ENCODE results near the gene CCDC91. TPM values are rescaled to one million over a fixed set of nuclear protein-coding genes. Genes with fewer than 3 reads are reported as not detected.

Gene CCDC91
- total and polyA plus RNA-seq, 9 of the 15 experiments (the other 6 are each of a cell fraction or from before 2014, with no cell fraction given): 10.1 to 31.1 (median 26.3) TPM

- TF ChIP-seq CEBPB (tag; IDR thresholded peaks at IDR 0.05) (no peak), GABPB1 (CRISPR knock-in tag; IDR thresholded peaks at IDR 0.05) (no peak), ZNF583 (CRISPR knock-in tag; IDR thresholded peaks at IDR 0.05) (no peak), TSC22D4 (tag; IDR thresholded peaks at IDR 0.05) (no peak), NR2F6 (CRISPR knock-in tag; IDR thresholded peaks at IDR 0.05) (no peak), HDAC1 (IDR thresholded peaks at IDR 0.05) (no peak), SMARCA4 (IDR thresholded peaks at IDR 0.05) (no peak), BDP1 (IDR thresholded peaks at IDR 0.05; ENCODE audit: insufficient read depth, insufficient read length) (no peak), CREB5 (CRISPR knock-in tag; IDR thresholded peaks at IDR 0.05) (no peak)
These were observed 27.6 kb upstream of the CCDC91 start (continued) for GRCh38 chr12:28162697-28163096.

DNA sequence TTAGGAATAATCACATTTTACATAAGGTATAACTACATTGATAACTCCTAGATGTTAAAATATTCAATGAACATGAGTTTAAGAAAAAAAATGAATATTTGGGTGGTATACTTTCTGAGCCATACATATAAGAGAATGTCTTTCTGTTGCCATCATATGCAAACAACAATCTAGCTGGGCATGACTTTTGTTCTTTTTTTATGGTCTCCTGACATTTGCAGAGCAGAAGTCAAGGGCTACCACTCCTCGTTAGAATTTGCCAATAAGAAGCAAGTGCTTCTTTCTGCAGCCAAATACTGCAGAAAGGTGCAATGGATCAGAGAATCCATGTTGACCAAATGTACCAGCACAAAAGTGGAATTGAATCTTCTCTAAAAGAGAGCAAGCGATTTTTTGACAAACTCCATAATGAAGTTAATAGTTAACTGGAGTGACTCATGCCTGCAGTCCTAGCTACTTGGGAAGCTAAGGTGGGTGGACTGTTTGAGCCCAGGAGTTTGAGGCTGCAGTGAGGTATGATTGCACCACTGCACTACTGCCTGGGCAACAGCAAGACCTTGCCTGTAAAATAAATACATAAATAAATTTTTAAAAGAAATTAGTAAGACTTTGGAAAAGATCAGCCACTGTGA lies 25.5 kb upstream of the CCDC91 start:
- TF ChIP-seq HDAC8 (tag; IDR thresholded peaks at IDR 0.05) (no peak), SMARCE1 (IDR thresholded peaks at IDR 0.05) (no peak), TARDBP (IDR thresholded peaks at IDR 0.05) (no peak), ZNF263 (CRISPR knock-in tag; IDR thresholded peaks at IDR 0.05; ENCODE audit: borderline replicate concordance) (no peak), IRF1 (CRISPR knock-in tag; IDR thresholded peaks at IDR 0.05; ENCODE audit: borderline replicate concordance) (no peak), FOXJ2 (tag; IDR thresholded peaks at IDR 0.05) (no peak), SLC30A9 (CRISPR knock-in tag; IDR thresholded peaks at IDR 0.05) (no peak), PHF21A (IDR thresholded peaks at IDR 0.05; ENCODE audit: borderline replicate concordance, low read depth) (no peak)
- TF ChIP-seq, protein P1, sequence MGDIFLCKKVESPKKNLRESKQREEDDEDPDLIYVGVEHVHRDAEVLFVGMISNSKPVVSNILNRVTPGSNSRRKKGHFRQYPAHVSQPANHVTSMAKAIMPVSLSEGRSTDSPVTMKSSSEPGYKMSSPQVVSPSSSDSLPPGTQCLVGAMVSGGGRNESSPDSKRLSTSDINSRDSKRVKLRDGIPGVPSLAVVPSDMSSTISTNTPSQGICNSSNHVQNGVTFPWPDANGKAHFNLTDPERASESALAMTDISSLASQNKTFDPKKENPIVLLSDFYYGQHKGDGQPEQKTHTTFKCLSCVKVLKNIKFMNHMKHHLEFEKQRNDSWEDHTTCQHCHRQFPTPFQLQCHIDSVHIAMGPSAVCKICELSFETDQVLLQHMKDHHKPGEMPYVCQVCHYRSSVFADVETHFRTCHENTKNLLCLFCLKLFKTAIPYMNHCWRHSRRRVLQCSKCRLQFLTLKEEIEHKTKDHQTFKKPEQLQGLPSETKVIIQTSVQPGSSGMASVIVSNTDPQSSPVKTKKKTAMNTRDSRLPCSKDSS (IDR thresholded peaks at IDR 0.05; ENCODE audit: low read depth, partially characterized antibody): no peak
- in situ Hi-C loops (cut with MboI): loop anchor here (10.0 kb wide), 1 partner anchor 420 kb away; no protein-coding TSS in a partner anchor
- intact Hi-C loops (cut with micrococcal nuclease): no loop called here
- DNase-seq (ENCODE audit: extremely low read depth in 1 of 4, low spot score in 3 of 4) (no peak), ATAC-seq (no peak), FAIRE-seq (no peak)
- 26% methylated on average over 2 of the region's 2 CpGs for WGBS (ENCODE audit: insufficient coverage, low coverage, missing lambda C conversion rate)
- POLR2A ChIA-PET: interaction anchor here (1.0 to 1.5 kb wide), 2 partner anchors 8 to 26 kb away, joined by 3 to 5 read pairs; partner anchors contain the start of gene CCDC91
- Histone ChIP-seq H3K79me2 (ENCODE audit: control insufficient read depth, insufficient read depth, low read length) (no peaks in the 10 kb centered on the region), H3K36me3 (ENCODE audit: control insufficient read depth, insufficient read depth, low read length) (no peaks in the 10 kb centered on the region), H3K9me3 (replicated peaks; ENCODE audit: control insufficient read depth, insufficient read depth, low read depth, low read length) (no peaks in the 10 kb centered on the region), H3K27me3 (ENCODE audit: control insufficient read depth in 2 of 2, insufficient read depth in 2 of 2, low read length in 2 of 2) (no peaks in the 10 kb centered on the region), H3K4me1 (replicated peaks in 1 of 2; ENCODE audit: control insufficient read depth in 2 of 2, insufficient read depth in 2 of 2, low read length in 2 of 2) (no peaks in the 10 kb centered on the region), H3K27ac (ENCODE audit: extremely low read depth, low read depth, low read length) (no peak overlapping the region), H3K4me3 (no peak overlapping the region), H4K20me1 (replicated peaks; ENCODE audit: control insufficient read depth, insufficient read depth, low read length) (no peaks in the 10 kb centered on the region), H3K4me2 (ENCODE audit: insufficient read depth, low read length) (no peak overlapping the region), H3K9ac (ENCODE audit: insufficient read depth in 1 of 2, low read depth in 2 of 2, low read length in 2 of 2) (no peak overlapping the region), H2AFZ (ENCODE audit: low read depth, low read length) (peak overlapping the region; percentile 38; the same call in 1 of the 2 replicates), H3K9me1 (ENCODE audit: control insufficient read depth, insufficient read depth, low read length) (no peaks in the 10 kb centered on the region)
- CTCF ChIA-PET (ENCODE audit: low intra/inter-chr PET ratio): no interaction called here
- BruUV-seq (replicated peaks): no TSS peak
